ENCODE measurements around the gene EMC6. TPM values are rescaled to one million over a fixed set of nuclear protein-coding genes. Genes with fewer than 3 reads are reported as not detected.
A peak's percentile ranks its signal among the peaks of the same experiment; 100 is the strongest.

EMC6 gene
- total and polyA plus RNA-seq, 2 of the 13 experiments (the other 11 are each of a cell fraction or from before 2014, with no cell fraction given): 45.1 to 47.7 TPM

DNA sequence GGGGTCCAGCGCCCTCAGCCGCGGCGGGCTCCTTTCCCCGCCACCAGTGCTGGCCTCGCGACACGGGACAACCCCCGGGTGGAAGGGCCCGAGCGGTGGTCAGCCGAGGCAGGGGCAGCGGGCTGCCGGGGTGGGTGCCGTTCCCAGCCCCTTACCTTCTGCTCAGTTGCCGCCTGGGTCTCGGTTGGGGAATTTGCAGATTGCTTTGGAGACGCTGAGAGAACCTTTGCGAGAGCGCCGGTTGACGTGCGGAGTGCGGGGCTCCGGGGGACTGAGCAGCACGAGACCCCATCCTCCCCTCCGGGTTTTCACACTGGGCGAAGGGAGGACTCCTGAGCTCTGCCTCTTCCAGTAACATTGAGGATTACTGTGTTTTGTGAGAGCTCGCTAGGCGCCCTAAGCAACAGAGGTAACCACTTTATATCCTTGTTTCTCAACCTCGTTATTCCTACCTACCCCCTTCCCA is 31.7 kb upstream of the EMC6 start (continued):
- TF ChIP-seq ZNF619 (CRISPR knock-in tag; IDR thresholded peaks at IDR 0.05) (no peak), MAFF (IDR thresholded peaks at IDR 0.05; ENCODE audit: low read depth, low read length) (no peak), ZNF292 (CRISPR knock-in tag; IDR thresholded peaks at IDR 0.05; ENCODE audit: borderline replicate concordance, low read depth) (no peak), SP140L (CRISPR knock-in tag; IDR thresholded peaks at IDR 0.05; ENCODE audit: borderline replicate concordance) (no peak), PITX1 (CRISPR knock-in tag; IDR thresholded peaks at IDR 0.05) (no peak), GTF3A (CRISPR knock-in tag; conservative IDR thresholded peaks at IDR 0.05) (no peak), HMG20B (CRISPR knock-in tag; conservative IDR thresholded peaks at IDR 0.05) (no peak), ZNF431 (CRISPR knock-in tag; IDR thresholded peaks at IDR 0.05; ENCODE audit: borderline replicate concordance, low read depth) (0 out of 2 replicates have a peak, but pooled peaks have one; percentile 26), U2AF1 (optimal IDR thresholded peaks at IDR 0.05; ENCODE audit: low read depth, low read length) (no peak)
- TF ChIP-seq, protein P1, sequence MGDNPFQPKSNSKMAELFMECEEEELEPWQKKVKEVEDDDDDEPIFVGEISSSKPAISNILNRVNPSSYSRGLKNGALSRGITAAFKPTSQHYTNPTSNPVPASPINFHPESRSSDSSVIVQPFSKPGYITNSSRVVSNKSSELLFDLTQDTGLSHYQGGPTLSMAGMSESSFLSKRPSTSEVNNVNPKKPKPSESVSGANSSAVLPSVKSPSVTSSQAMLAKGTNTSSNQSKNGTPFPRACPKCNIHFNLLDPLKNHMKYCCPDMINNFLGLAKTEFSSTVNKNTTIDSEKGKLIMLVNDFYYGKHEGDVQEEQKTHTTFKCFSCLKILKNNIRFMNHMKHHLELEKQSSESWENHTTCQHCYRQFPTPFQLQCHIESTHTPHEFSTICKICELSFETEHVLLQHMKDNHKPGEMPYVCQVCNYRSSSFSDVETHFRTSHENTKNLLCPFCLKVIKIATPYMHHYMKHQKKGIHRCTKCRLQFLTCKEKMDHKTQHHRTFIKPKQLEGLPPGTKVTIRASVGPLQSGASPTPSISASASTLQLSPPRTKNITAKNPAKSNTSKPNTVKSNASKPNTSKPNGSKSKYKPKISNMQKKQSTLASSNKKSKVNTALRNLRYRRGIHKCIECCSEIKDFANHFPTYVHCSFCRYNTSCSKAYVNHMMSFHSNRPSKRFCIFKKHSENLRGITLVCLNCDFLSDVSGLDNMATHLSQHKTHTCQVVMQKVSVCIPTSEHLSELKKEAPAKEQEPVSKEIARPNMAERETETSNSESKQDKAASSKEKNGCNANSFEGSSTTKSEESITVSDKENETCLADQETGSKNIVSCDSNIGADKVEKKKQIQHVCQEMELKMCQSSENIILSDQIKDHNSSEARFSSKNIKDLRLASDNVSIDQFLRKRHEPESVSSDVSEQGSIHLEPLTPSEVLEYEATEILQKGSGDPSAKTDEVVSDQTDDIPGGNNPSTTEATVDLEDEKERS (CRISPR knock-in tag; IDR thresholded peaks at IDR 0.05): no peak
- TF ChIP-seq, protein P2, sequence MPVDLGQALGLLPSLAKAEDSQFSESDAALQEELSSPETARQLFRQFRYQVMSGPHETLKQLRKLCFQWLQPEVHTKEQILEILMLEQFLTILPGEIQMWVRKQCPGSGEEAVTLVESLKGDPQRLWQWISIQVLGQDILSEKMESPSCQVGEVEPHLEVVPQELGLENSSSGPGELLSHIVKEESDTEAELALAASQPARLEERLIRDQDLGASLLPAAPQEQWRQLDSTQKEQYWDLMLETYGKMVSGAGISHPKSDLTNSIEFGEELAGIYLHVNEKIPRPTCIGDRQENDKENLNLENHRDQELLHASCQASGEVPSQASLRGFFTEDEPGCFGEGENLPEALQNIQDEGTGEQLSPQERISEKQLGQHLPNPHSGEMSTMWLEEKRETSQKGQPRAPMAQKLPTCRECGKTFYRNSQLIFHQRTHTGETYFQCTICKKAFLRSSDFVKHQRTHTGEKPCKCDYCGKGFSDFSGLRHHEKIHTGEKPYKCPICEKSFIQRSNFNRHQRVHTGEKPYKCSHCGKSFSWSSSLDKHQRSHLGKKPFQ (CRISPR knock-in tag; IDR thresholded peaks at IDR 0.05; ENCODE audit: insufficient replicate concordance): no peak
- TF ChIP-seq, protein P3, sequence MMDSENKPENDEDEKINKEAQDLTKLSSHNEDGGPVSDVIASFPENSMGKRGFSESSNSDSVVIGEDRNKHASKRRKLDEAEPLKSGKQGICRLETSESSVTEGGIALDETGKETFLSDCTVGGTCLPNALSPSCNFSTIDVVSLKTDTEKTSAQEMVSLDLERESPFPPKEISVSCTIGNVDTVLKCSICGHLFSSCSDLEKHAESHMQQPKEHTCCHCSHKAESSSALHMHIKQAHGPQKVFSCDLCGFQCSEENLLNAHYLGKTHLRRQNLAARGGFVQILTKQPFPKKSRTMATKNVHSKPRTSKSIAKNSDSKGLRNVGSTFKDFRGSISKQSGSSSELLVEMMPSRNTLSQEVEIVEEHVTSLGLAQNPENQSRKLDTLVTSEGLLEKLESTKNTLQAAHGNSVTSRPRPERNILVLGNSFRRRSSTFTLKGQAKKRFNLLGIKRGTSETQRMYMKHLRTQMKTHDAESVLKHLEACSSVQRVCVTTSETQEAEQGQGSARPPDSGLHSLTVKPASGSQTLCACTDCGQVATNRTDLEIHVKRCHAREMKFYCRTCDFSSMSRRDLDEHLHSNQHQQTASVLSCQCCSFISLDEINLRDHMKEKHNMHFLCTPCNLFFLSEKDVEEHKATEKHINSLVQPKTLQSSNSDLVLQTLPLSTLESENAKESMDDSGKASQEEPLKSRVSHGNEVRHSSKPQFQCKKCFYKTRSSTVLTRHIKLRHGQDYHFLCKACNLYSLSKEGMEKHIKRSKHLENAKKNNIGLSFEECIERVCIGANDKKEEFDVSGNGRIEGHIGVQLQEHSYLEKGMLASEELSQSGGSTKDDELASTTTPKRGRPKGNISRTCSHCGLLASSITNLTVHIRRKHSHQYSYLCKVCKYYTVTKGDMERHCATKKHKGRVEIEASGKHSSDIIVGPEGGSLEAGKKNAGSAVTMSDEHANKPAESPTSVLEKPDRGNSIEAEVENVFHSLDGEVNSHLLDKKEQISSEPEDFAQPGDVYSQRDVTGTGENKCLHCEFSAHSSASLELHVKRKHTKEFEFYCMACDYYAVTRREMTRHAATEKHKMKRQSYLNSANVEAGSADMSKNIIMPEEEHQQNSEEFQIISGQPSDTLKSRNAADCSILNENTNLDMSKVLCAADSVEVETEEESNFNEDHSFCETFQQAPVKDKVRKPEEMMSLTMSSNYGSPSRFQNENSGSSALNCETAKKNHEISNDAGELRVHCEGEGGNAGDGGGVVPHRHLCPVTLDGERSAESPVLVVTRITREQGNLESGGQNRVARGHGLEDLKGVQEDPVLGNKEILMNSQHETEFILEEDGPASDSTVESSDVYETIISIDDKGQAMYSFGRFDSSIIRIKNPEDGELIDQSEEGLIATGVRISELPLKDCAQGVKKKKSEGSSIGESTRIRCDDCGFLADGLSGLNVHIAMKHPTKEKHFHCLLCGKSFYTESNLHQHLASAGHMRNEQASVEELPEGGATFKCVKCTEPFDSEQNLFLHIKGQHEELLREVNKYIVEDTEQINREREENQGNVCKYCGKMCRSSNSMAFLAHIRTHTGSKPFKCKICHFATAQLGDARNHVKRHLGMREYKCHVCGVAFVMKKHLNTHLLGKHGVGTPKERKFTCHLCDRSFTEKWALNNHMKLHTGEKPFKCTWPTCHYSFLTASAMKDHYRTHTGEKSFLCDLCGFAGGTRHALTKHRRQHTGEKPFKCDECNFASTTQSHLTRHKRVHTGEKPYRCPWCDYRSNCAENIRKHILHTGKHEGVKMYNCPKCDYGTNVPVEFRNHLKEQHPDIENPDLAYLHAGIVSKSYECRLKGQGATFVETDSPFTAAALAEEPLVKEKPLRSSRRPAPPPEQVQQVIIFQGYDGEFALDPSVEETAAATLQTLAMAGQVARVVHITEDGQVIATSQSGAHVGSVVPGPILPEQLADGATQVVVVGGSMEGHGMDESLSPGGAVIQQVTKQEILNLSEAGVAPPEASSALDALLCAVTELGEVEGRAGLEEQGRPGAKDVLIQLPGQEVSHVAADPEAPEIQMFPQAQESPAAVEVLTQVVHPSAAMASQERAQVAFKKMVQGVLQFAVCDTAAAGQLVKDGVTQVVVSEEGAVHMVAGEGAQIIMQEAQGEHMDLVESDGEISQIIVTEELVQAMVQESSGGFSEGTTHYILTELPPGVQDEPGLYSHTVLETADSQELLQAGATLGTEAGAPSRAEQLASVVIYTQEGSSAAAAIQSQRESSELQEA (CRISPR knock-in tag; IDR thresholded peaks at IDR 0.05; ENCODE audit: not compliant biosample characterization): no peak
- TF ChIP-seq, protein P4, sequence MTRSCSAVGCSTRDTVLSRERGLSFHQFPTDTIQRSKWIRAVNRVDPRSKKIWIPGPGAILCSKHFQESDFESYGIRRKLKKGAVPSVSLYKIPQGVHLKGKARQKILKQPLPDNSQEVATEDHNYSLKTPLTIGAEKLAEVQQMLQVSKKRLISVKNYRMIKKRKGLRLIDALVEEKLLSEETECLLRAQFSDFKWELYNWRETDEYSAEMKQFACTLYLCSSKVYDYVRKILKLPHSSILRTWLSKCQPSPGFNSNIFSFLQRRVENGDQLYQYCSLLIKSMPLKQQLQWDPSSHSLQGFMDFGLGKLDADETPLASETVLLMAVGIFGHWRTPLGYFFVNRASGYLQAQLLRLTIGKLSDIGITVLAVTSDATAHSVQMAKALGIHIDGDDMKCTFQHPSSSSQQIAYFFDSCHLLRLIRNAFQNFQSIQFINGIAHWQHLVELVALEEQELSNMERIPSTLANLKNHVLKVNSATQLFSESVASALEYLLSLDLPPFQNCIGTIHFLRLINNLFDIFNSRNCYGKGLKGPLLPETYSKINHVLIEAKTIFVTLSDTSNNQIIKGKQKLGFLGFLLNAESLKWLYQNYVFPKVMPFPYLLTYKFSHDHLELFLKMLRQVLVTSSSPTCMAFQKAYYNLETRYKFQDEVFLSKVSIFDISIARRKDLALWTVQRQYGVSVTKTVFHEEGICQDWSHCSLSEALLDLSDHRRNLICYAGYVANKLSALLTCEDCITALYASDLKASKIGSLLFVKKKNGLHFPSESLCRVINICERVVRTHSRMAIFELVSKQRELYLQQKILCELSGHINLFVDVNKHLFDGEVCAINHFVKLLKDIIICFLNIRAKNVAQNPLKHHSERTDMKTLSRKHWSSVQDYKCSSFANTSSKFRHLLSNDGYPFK (CRISPR knock-in tag; IDR thresholded peaks at IDR 0.05; ENCODE audit: borderline replicate concordance): 0 out of 2 replicates have a peak, but pooled peaks have one; percentile 3

All from HepG2 (cell line).